Stimulated activated CD8-positive, alpha-beta memory T cell treated with anti-CD3 and anti-CD28 coated beads, Interleukin-12 subunit alpha, Interleukin-12 subunit beta, amount 100 ng/mL, for 24 hours (primary cell): ENCODE data around the gene FARP1.

ENCODE experiments used
- DNase-seq: peaks from one replicate; pipeline ENCODE4 v3.0.0-alpha.2; 2020; ENCODE audit errors: extremely low read depth

Gene FARP1

GRCh38 chr13:98332222-98332621 lies 189.3 kb downstream of the FARP1 start:
- no peak for DNase-seq

GRCh38 chr13:98332691-98333090 lies 189.8 kb downstream of the FARP1 start:
- DNase-seq: no peak

DNA sequence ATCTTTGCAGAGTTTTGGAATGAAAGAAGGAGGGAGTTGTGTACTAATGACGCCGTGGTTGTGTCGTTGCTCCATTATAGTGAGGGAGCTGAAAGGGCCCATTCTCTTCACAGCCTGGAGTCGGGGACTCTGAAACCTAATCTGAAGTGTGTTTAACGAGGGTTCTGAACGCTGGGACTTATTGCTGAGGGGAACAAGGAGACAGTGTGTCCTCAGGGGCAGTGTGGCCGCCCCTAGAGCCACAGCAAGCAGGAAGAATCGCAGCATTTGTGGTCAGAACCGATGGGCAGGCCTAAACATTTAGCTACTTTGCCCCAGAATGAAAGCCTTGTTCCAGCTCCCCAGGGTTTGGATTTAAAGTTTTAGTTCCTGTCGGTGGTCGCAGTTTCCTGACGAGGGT lies 190.6 kb downstream of the FARP1 start:
- DNase-seq: no peak

DNA sequence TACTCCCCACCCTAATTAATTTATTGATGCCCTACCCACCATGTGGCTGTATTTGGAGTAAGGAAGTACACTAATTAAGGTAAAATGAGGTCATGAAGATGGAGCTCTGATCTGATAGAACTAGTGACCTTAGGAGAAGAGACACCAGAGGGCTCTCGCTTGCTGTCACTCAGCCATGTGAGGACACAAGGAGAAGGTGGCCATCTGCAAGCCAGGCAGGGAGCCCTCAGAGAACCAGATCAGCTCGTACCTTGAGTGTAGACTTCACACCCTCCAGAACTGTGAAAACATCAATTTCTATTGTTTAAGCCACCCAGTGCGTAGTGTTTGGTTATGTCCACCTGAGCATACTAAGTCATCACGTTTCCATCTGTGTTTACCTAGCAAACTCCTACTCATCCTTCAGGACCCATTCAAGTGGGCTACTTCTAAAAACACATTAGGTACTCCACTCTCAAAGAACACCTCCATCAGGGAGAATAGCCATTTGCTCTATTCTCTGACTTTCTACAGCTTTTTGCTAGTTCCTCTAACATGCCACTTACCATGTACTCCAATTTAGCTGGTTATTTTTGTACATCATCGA lies 191.8 kb downstream of the FARP1 start:
- DNase-seq: no peak

DNA sequence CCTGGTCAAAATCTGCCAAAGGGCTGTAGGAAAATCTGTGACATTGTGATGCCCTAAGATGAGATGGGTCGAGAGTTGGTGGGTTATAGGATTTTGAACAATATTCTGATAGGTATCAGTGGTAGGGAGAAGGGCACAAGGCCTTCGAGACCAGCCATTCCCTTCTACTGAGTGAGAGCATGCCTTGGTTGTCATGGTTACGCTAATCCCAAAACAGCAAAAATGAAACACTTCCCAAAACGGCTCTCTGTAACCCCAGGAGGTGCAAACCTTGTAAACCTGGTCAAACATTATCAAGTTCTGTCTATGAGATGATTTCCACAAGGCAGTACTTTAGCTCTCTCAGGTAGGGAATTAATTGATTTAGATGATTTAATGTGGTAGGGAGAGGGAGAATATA lies 192.8 kb downstream of the FARP1 start:
- no peak for DNase-seq

DNA sequence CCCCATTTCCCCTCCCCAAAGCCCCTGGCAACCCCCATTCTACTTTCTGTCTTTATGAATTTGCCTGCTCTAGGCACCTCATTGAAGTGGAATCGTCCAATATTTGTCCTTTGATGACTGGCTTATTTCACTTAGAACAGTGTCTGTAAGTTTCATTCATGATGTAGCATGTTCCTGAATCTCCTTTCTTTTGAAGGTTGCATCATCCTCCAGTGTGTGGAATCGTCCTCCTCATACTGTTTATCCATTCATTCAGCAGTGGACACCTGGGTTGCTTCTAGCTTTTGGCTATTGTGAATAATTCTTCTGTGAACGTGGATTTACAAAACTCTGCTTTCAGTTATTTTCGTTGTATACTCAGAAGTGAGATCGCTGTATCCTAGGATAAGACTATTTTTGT lies 195.4 kb downstream of the FARP1 start:
- no peak for DNase-seq

DNA sequence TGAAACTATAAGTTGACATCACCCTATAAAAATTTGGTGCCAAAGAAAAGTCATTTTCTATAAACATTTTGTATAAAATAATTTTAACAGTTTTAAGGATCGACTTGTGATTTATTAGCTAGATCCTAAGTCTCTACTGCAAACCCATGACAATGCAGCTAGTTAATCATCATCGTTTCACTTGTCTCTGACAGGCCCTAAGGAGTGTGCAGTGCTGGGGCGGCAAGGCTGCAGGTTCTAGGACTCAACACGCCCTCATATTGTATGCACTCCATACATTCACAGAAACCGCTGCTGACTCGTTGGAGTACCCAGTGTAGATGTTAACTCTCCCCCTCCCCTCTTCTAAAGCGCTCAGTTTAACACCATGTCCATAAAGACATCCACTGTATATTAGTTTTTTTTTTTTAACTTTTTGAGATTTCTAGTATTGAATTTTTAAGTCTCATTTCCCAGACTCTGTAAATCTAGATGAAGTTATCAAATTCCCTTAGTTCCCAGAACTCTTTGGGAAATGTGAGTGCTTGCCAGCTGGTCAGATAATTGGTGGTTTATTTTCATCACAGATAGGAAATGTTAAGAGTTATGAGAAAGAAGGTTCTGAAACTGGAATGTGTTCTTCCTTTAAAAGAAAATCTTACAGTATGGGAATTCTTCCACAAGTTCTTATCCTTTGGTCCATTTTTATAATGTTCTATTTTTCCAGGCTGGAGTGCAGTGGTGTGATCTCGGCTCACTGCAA lies 197.0 kb downstream of the FARP1 start:
- no peak for DNase-seq

DNA sequence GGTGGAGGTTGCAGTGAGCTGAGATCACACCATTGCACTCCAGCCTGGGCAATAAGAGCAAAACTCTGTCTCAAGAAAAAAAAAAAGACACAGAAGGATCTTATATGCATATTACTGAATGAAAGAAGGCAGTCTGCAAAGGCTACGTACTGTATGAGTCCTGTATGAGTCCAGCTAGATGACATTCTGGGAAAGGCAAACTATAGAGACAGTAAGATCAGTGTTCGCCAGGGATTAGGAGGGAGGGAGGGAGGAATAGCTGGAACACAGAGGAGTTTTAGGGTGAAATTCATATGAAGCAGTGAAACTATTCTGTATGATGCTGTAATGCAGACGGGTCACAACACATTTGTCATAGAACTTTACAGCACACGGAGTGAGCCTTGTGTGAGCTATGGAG lies 200.1 kb downstream of the FARP1 start:
- no peak for DNase-seq

GRCh38 chr13:98343461-98343860 lies 200.6 kb downstream of the FARP1 start:
- no peak for DNase-seq

DNA sequence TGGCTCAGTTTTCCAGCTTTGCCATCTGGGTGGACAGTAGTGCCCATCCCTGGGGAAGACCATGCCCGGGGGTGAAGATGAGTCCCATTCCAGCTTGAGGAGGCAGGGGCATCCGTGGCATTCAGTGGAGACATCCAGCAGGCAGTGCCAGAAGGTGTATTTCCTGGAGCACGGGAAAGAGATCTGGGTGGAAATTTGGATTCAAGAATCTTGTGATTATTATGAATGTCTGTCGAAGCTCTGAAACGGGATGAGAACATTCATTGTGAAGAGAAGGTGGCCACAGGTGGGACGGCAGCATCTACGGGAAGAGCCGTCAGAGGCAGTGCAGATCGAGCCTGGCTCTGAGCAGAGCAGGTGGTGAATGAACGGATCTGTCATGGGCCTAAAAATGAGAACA lies 201.5 kb downstream of the FARP1 start:
- no peak for DNase-seq

- no peak for DNase-seq
Observed at GRCh38 chr13:98345107-98345935, 202.4 kb downstream of the FARP1 start.

GRCh38 chr13:98346904-98347636 lies 204.2 kb downstream of the FARP1 start:
- no peak for DNase-seq

DNA sequence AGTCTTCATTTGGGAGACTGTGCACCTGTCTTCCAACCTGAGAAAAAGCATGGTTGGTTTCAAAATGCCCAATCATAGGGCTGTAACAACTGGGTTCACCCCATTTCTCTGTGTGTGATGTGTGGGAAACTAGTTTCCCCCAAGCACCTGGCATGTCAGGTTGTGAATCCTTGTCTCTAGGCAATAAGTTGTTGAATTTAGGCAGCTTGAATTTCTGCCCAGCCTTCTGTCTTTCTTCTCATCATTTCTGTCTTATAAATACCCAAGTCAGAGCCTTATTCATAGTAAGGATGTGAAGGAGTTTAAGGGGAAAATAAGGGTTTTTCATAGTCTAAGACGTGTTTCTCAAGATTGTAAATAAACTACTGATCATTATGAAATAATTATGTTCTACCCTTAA lies 204.9 kb downstream of the FARP1 start:
- DNase-seq: no peak

DNA sequence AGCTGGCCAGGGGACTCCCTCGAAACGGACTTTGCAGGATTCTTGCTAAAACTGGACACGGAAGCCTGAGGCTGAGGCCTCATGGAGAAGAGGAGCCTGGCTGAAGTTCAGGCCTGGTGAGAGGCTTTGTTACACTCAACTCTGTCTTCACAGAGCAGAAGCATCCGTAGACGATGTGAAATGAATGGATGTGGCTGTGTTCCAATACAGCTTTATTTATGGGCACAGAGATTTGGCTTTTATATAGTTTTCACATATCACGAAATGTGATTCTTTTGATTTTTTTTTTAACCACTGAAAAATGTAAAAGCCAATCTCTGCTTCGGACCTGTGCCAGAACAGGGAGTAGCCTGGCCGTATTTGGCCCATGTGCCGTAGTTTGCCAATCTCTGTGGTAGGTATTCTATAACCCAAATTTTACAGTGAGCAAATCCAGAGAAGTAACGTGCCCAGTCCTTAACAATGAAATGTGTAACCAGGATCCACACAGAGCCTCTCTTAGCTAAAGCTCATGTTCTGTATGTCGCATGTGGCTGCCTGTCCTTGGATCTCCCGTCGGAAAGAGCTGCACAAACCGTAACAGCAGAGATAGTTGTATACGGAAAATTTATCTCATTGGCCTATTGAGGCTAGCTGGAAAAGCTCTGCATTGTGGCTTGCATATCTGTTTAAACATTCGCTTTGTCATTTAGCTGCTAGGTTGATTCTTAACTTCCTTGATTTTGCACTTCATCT lies 205.7 kb downstream of the FARP1 start:
- no peak for DNase-seq

- DNase-seq: no peak
Observed at GRCh38 chr13:98349731-98350305, 206.9 kb downstream of the FARP1 start.

- no peak for DNase-seq
Observed at GRCh38 chr13:98350746-98351330, 207.9 kb downstream of the FARP1 start.

DNA sequence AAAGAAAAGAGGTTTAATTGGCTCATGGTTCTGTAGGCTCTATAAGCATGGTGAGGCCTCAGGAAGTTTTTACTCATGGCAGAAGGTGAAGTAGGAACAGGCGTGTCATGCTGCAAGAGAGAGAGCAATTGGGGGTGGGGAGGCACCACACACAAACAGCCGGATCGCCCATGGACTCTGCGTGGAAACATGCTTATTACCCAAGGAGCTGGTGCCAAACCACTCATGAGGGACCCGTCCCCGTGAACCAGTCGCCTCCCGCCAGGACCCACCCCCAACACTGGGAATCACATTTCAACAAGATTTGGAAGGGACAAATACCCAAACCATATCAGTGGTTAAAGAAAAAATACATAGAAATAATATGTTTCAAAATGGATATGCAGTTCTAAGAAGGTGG lies 208.7 kb downstream of the FARP1 start:
- DNase-seq: no peak

- no peak for DNase-seq
Observed at GRCh38 chr13:98352226-98352625, 209.3 kb downstream of the FARP1 start.

DNA sequence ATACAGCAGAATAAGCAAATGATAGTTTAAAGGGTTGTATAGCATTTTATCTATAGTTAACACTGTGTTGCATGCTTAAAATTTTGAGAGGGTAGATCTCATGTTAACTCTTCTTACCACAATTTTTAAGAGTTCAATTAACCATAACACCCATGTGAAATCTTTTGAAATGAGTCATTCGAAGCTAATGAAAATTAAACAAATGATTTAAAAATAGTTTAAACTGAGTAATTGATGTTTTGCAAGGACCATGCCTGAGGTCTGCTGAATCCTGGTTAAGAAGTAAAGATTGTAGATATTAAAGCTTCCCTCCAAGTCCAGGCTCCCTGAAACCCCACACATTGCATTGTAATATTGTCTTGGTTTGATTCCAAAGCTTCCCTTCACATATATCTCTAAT lies 210.9 kb downstream of the FARP1 start:
- no peak for DNase-seq

GRCh38 chr13:98358937-98359336 lies 216.0 kb downstream of the FARP1 start:
- no peak for DNase-seq

DNA sequence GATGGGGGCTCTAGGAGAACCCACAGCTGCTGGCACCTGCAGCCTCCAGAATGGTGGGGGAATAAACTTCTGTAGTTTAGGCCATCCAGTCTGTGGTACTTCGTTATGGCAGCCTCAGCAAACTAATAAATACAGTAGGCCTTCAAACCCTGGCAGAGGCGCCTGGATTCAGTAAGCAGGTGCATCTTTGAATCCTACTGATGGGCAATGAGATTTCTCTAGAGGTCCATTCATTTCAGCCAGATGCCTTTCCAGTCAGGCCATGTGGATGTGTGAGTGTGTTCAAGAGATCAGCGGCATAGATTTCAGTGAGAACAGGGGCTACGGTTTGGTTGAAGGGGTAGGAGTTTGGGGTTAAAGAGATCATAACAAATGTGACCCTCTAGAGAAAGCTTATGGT lies 217.7 kb downstream of the FARP1 start:
- no peak for DNase-seq
